Right cardiac atrium (tissue), 5 donors: ENCODE data around the gene FLT1. TPM values are rescaled to one million over a fixed set of nuclear protein-coding genes. Genes with fewer than 3 reads are reported as not detected.

Source experiments
- ATAC-seq, 2 donors: fragments of 200-7000 bp; cut with Tn5 transposase; one replicate each; pipeline versions ENCODE4 v1.8.0 to v1.9.1; 2020; ENCODE audit warnings: moderate library complexity in 2 of 2, mild to moderate bottlenecking in 1 of 2
- DNase-seq, 3 donors: peaks; one replicate each; pipeline ENCODE4 v3.0.0-alpha.2; 2020
- H3K27ac ChIP-seq: one replicate; pipeline ENCODE4 v1.5.1; 2013; ENCODE audit warnings: mild to moderate bottlenecking, low read length, control low read depth, moderate library complexity
- H3K27me3 ChIP-seq: one replicate; pipeline ENCODE4 v1.6.1; 2013; ENCODE audit not compliant: control insufficient read depth, insufficient read depth
- H3K4me1 ChIP-seq: one replicate; pipeline ENCODE4 v1.6.1; 2013; ENCODE audit warnings: low read length; ENCODE audit not compliant: control insufficient read depth, insufficient read depth
- H3K4me3 ChIP-seq: one replicate; pipeline ENCODE4 v1.5.1; 2013; ENCODE audit warnings: low read length, control low read depth
- H3K9me3 ChIP-seq: one replicate; pipeline ENCODE4 v1.6.1; 2013; ENCODE audit warnings: low read length; ENCODE audit not compliant: control insufficient read depth
- WGBS: extraction: QIAGEN DNeasy Blood & Tissue Kit; methylation state at CpG from one replicate; pipeline ENCODE4 v1.1.7; 2013; 5-methylcytosine and 5-hydroxymethylcytosine counted together
- intact Hi-C, 4 donors: fragments of 100-400 bp; cut with DNase I; formaldehyde crosslinking; loops; one replicate each; pipeline versions ENCODE4 v1.11.0 to v1.14.0; 2022 to 2023
- polyA plus RNA-seq: library from polyadenylated mRNA; stranded (reverse); fragments of 200-250 nt; gene quantifications from one replicate; pipeline ENCODE4 v1.2.3, GENCODE V29; 2013
- total RNA-seq, 4 donors: library from RNA; stranded (reverse); fragmentation: NEBNext Ultra II Directional; extraction: Animal tissue kit (Norgen Biotek cat#: 25700); gene quantifications; one replicate each; pipeline ENCODE4 v1.2.1, GENCODE V29; 2021
- donor health status: healthy with polysubstance abuse.
- donor health status: DM: no; HTN: yes; CAD: no.
- donor health status: DM: no; HTN: no; CAD: no.
- donor health status: DM: no; HTN: yes; CAD: no; lungs with severe emphysema.
- donor health status: DM: yes; HTN: yes; CAD: no.

The FLT1 gene
- total and polyA plus RNA-seq, 5 donors: 24.9 to 53.4 (median 37.5) TPM

DNA sequence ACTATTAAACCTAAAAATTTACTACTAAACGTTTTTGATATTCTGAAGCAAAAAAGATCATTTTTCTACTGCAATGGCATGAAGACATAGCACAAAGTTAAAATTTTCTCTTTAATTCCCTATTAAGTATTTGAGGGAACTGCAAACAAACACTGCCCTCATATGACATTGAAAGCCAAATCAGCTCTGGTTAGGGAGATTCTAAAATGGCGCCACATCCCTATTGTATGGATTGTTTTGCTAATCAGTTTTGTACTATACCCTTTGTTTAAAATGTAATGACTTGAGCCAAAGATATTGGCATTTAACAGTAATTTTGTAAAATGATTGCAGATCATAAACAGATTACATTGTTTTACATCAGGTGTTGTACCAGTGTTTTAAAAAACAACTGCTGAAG lies 65.8 kb downstream of the FLT1 start:
- no peak overlapping the region for H3K27ac ChIP-seq
- H3K4me3 ChIP-seq: no peak overlapping the region
- DNase-seq: no peak
- WGBS: 77% methylated on average over 2 of the region's 2 CpGs
- no peaks in the 10 kb centered on the region for H3K4me1 ChIP-seq
- no peaks in the 10 kb centered on the region for H3K9me3 ChIP-seq
- ATAC-seq: no peak
- intact Hi-C loops: no loop called here
- H3K27me3 ChIP-seq: no peaks in the 10 kb centered on the region

- no peak overlapping the region for H3K27ac ChIP-seq
- WGBS: 95% methylated on average over 4 of the region's 4 CpGs
- no peaks in the 10 kb centered on the region for H3K9me3 ChIP-seq
- intact Hi-C loops: no loop called here
- no peak overlapping the region for H3K4me3 ChIP-seq
- H3K27me3 ChIP-seq: no peaks in the 10 kb centered on the region
- ATAC-seq (peak in 1 of 2 donors; percentile 27), DNase-seq (no peak)
- H3K4me1 ChIP-seq: peaks cover 2% of the 10 kb centered on the region
Observed at GRCh38 chr13:28426381-28426780, 68.5 kb downstream of the FLT1 start.

DNA sequence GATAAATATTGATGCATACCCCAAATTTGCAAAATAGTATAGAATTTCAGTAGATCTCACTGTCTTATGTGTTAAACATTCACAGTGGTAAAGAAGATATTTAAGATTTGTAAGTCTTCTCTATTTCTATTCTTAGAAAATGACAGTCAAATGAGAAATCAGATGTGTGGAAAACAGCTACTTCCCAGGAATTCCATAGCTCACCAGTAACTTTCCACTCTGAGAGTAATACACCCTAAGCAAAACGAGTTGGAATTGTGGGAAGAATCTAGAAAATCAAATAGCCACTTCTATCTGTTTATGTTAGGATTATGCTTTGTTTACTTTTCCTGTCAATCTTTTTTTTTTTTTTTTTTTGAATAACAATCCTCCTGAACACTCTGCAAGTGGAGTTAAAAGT lies 69.1 kb downstream of the FLT1 start:
- ATAC-seq: peak in 1 of 2 donors; percentile 32

DNA sequence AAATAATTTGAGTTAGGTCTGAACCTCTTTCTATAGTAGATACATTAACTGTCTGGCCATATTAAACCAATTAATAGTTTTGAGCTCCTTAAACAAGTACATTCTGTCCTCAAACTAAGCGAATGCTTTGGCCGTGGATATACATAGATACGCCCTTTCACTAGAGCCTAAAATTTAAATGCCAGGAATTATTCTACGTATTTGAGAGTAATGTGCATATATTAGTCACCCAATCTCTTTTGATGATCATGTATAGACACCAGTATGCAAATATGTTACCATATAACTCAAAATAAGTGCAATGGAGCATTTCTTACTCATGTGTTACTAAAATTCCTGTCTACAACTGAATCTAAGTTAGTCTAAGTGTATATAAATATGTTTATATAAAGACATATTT lies 70.4 kb downstream of the FLT1 start:
- 97% methylated on average over 4 of the region's 4 CpGs for WGBS
- no peak for ATAC-seq
- Histone ChIP-seq H3K27me3 (no peaks in the 10 kb centered on the region), H3K27ac (no peak overlapping the region), H3K4me3 (no peak overlapping the region), H3K9me3 (no peaks in the 10 kb centered on the region), H3K4me1 (peaks cover 2% of the 10 kb centered on the region)
- DNase-seq: no peak
- intact Hi-C loops: no loop called here

More for the DNA sequence above, 69.1 kb downstream of the FLT1 start:
- 37% methylated on average over 1 of the region's 1 CpG for WGBS
- Histone ChIP-seq H3K9me3 (no peaks in the 10 kb centered on the region), H3K4me3 (no peak overlapping the region), H3K27ac (no peak overlapping the region), H3K27me3 (no peaks in the 10 kb centered on the region), H3K4me1 (peaks cover 2% of the 10 kb centered on the region)
- intact Hi-C loops: no loop called here
- DNase-seq: no peak

- intact Hi-C loops: no loop called here
- peaks cover 2% of the 10 kb centered on the region for H3K4me1 ChIP-seq
- H3K9me3 ChIP-seq: no peaks in the 10 kb centered on the region
- H3K27ac ChIP-seq: no peak overlapping the region
- WGBS: 73% methylated on average over 5 of the region's 5 CpGs
- no peak overlapping the region for H3K4me3 ChIP-seq
- DNase-seq: peak; percentile 26 to 66 (median 65)
- ATAC-seq: peak; percentile 68 to 69
- H3K27me3 ChIP-seq: no peaks in the 10 kb centered on the region
Observed at GRCh38 chr13:28423010-28423409, 71.9 kb downstream of the FLT1 start.

DNA sequence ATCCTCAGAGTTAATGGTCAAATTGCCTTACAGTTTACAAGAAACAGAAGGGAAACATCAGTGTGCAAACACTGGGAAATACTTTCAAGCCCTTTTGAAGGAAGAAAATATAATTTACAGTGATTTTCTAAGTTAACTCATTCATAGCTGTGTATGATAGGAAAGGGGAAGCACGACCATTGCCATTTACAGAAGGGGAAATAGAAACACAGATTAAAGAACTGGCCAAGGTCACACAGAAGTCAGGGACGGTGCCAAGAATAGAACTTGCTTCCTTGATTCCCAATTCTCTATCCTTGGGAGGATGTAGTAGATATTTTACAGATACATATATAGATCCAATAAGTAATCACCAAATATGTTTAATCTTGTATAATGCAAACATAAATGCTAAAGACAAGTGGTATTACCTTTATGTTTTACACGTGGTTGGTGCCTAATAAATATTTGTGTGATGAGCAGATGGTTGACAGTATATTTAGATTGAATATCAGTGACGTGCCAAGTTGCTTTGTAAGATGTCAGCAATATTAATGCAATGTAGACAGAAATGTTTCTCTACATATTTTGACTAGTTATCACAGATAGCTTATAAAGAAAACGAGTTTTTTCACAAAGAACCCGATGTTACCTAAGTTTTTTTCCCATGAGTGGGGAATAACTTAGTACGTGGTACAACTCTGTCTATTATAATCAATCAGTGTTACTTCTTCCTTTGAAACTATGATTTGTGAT lies 73.1 kb downstream of the FLT1 start:
- peaks cover 2% of the 10 kb centered on the region for H3K4me1 ChIP-seq
- 56% methylated on average over 7 of the region's 7 CpGs for WGBS
- H3K27me3 ChIP-seq: no peaks in the 10 kb centered on the region
- DNase-seq (no peak), ATAC-seq (no peak)
- intact Hi-C loops: no loop called here
- H3K27ac ChIP-seq: no peak overlapping the region
- no peak overlapping the region for H3K4me3 ChIP-seq
- no peaks in the 10 kb centered on the region for H3K9me3 ChIP-seq

DNA sequence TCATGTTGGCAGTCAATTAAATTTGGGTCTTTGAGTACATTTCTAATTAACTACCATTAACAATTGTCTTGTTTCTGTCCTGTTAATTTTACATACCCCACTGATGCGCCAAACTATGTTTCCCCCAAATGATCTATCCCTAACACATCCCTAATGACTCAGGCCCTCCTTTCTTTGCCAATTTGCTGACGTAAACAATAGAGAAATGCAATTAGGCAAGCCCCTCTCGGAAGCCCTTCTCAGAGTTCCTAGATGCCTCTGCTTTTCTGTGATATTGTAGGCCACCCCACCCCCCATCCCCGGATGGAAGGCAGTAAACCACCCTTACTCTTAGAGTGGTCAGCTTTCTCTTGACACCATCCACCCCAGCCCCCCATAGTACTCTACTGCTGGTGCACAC lies 74.2 kb downstream of the FLT1 start:
- H3K9me3 ChIP-seq: no peaks in the 10 kb centered on the region
- ATAC-seq (no peak), DNase-seq (no peak)
- no peak overlapping the region for H3K4me3 ChIP-seq
- H3K4me1 ChIP-seq: peaks cover 2% of the 10 kb centered on the region
- H3K27ac ChIP-seq: no peak overlapping the region
- WGBS: 73% methylated on average over 4 of the region's 4 CpGs
- H3K27me3 ChIP-seq: no peaks in the 10 kb centered on the region
- intact Hi-C loops: no loop called here

DNA sequence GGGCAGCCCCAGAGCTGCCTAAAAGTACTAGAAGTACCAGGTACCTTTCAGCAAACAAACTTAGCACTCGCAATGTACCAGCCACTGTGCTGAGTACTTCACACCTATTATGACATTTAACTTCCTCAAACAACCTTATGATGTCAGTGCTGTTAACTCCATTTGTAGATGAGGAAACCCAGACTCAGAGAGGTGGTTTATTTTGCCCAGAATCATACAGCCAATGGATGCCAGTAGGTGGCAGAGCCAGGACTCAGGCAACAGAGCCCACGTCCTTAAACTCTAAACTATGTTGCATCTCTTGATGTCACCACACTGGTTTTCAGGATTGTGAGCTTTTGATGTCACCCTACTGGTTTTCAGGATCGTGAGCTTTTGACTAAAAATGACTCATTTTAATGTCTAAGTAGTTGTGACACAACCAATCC lies 78.9 kb downstream of the FLT1 start:
- intact Hi-C loops: no loop called here
- no peak overlapping the region for H3K27ac ChIP-seq
- 78% methylated on average over 3 of the region's 3 CpGs for WGBS
- H3K9me3 ChIP-seq: no peaks in the 10 kb centered on the region
- no peaks in the 10 kb centered on the region for H3K27me3 ChIP-seq
- no peak for ATAC-seq
- DNase-seq: no peak
- peaks cover 2% of the 10 kb centered on the region for H3K4me1 ChIP-seq
- no peak overlapping the region for H3K4me3 ChIP-seq

- no peak overlapping the region for H3K4me3 ChIP-seq
- 94% methylated on average over 4 of the region's 4 CpGs for WGBS
- H3K9me3 ChIP-seq: no peaks in the 10 kb centered on the region
- no peak overlapping the region for H3K27ac ChIP-seq
- ATAC-seq (no peak), DNase-seq (no peak)
- no peaks in the 10 kb centered on the region for H3K27me3 ChIP-seq
- intact Hi-C loops: no loop called here
- peaks cover 7% of the 10 kb centered on the region for H3K4me1 ChIP-seq
Observed at GRCh38 chr13:28413999-28414398, 80.9 kb downstream of the FLT1 start.

GRCh38 chr13:28412981-28413380 lies 81.9 kb downstream of the FLT1 start:
- intact Hi-C loops: no loop called here
- WGBS: 48% methylated on average over 8 of the region's 8 CpGs
- Histone ChIP-seq H3K27me3 (no peaks in the 10 kb centered on the region), H3K4me1 (peaks cover 9% of the 10 kb centered on the region), H3K9me3 (no peaks in the 10 kb centered on the region), H3K27ac (peak overlapping the region; percentile 1), H3K4me3 (no peak overlapping the region)
- ATAC-seq (peak; percentile 83 to 87), DNase-seq (peak; percentile 55 to 77 (median 75))

DNA sequence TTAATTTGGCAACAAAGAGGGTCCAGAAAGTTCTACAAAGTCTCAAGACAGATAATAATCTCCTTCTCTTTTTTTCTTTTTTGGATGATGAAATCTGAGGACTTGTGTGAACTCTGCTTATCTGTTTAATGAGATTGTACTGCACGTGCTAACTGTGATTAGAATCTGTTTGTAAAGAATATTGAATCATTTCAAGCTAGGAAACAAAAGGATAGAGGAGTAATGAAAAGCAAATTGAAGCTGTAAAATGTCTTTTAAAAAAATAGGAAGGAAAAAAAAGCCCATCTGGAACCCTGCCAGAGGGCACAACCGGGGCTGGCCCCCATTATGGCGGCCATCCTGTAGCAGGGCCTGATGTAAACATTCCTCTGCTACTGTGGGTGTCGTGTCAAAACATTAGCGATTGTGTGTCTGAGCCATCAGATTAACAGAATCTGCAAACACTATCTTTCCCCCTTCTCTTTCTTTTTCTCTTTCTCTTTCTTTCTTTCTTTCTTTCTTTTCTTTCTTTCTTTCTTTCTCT lies 83.0 kb downstream of the FLT1 start:
- H3K9me3 ChIP-seq: no peaks in the 10 kb centered on the region
- H3K4me1 ChIP-seq: peaks cover 9% of the 10 kb centered on the region
- intact Hi-C loops: no loop called here
- H3K27me3 ChIP-seq: no peaks in the 10 kb centered on the region
- no peak overlapping the region for H3K27ac ChIP-seq
- DNase-seq (no peak), ATAC-seq (no peak)
- WGBS: 29% methylated on average over 5 of the region's 5 CpGs
- no peak overlapping the region for H3K4me3 ChIP-seq
